HG03066 (cell line): ENCODE results near the gene PPM1F.
"Not testable (repeated sequence)": the region's sequence is repeated elsewhere in the genome, so short reads cannot be mapped to it uniquely, and the experiment has no call there.

Source experiments
- ATAC-seq: cut with Tn5 transposase; IDR thresholded peaks from one replicate; pipeline ENCODE4 v1.9.1; 2021; ENCODE audit warnings: low read depth; ENCODE audit not compliant: unreplicated experiment

Gene PPM1F

GRCh38 chr22:21943571-21944448 lies 8.8 kb downstream of the PPM1F start:
- ATAC-seq, result no peak

- ATAC-seq, result no peak
Observed at GRCh38 chr22:21942407-21943343, 10.0 kb downstream of the PPM1F start.

- no peak for ATAC-seq
Observed at GRCh38 chr22:21941921-21942320, 10.7 kb downstream of the PPM1F start.

- ATAC-seq, result no peak
Observed at GRCh38 chr22:21940521-21940920, 12.1 kb downstream of the PPM1F start.

- ATAC-seq, result not testable (repeated sequence)
Observed at GRCh38 chr22:21939935-21940334, 12.7 kb downstream of the PPM1F start.

- no peak for ATAC-seq
Observed at GRCh38 chr22:21939461-21939913, 13.2 kb downstream of the PPM1F start.

- no peak for ATAC-seq
Observed at GRCh38 chr22:21938906-21939305, 13.7 kb downstream of the PPM1F start.

GRCh38 chr22:21938071-21938822 lies 14.4 kb downstream of the PPM1F start:
- ATAC-seq, result peak; percentile 80

GRCh38 chr22:21937821-21938070 lies 14.9 kb downstream of the PPM1F start:
- no peak for ATAC-seq

GRCh38 chr22:21937041-21937820 lies 15.4 kb downstream of the PPM1F start:
- no peak for ATAC-seq

GRCh38 chr22:21936151-21936775 lies 16.4 kb downstream of the PPM1F start:
- no peak for ATAC-seq

- no peak for ATAC-seq
Observed at GRCh38 chr22:21933910-21934309, 18.7 kb downstream of the PPM1F start.

GRCh38 chr22:21933413-21933812 lies 19.2 kb downstream of the PPM1F start:
- ATAC-seq, result no peak

- ATAC-seq, result no peak
Observed at GRCh38 chr22:21932347-21932746, 20.3 kb downstream of the PPM1F start.

GRCh38 chr22:21931056-21931455 lies 21.6 kb downstream of the PPM1F start:
- no peak for ATAC-seq

- ATAC-seq, result no peak
Observed at GRCh38 chr22:21929253-21929652, 23.4 kb downstream of the PPM1F start.

- ATAC-seq, result no peak
Observed at GRCh38 chr22:21928048-21928447, 24.6 kb downstream of the PPM1F start.

- no peak for ATAC-seq
Observed at GRCh38 chr22:21927174-21927823, 25.3 kb downstream of the PPM1F start.

- ATAC-seq, result no peak
Observed at GRCh38 chr22:21926728-21927127, 25.9 kb downstream of the PPM1F start.
